Fibroblast of skin of left biceps (primary cell): ENCODE data around the gene HOXA5.

ENCODE experiments used
- DNase-seq, 2 experiments: peaks; one replicate each; pipeline ENCODE4 v3.0.0-alpha.2; 2013; ENCODE audit warnings: low read depth in 2 of 2

The HOXA5 gene

GRCh38 chr7:27160145-27160545 lies 16.7 kb upstream of the HOXA5 start:
- no peak for DNase-seq

- no peak for DNase-seq
These were observed 16.0 kb upstream of the HOXA5 start for GRCh38 chr7:27159266-27160144.

DNA sequence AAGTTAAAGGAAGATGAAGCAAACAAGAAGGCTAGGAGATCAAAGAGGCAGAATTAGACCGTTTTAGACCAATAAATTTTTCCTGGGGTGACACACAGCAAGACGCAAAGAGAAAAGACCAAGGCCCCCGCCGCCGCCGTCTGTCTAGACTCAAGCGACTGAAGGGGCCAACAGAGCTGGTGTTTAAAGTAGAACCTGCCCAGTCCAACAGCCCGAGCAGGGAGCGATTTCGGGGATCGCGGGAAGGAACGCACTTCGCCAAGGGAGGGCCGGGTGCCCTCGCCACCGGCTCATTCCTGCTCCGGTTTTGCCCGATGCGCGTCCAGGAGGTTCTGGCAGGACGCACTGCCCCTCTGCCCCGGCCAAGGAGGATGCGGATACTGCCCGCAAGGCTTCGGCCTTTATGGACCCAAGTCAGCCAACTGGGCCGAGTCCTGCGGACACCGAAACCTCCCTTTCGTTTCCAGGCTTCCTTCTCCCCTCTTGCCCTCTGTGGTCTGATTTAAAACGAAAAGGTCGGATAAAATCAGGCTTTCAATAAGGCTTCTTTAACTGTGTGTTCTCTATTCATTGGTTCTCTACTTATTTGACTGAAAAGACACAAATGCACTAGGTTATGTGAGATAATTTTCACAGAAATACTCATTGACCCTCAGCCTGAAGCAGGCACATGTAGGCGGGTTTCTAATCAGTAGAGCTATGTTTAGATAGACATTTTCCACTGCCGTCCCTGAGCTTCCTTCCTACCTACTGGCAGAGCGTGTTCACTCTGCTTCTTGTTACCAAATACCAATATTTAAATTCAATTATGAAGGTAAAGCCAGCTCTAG lies 15.2 kb upstream of the HOXA5 start:
- no peak for DNase-seq

DNA sequence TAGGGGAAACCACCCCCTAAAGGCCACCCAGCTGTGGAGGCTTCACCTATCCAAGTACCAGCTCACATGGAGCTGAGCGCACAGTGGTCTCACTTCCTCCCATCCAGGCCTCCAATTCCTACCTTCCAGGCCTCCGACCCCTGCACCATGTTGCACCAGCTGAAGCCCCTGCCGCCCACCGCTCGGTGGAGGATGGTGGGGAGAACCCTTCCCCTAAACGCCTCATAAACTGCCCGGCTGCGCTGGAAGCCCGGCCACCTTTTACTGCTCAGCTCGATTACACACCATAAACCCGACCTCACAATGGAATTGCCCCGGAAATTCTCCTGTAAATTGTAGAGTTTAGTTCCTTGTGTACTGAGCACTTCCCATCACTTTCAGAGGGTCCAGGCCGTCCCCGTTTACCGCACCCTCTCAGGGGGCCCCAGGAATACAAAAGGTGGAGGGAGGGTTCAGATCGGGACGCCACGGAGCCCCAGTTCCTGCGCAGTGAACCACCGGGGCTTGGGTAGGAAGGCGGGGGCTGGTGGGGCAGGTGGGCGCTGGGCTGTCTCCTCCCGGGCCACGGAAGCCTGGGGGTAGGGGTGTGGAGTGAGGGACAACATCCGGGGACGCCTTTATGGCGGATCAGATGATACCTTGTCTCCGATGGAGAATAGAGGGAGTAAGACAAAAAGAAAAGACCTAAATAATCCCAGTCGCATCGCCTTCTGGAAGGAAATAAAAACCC lies 14.4 kb upstream of the HOXA5 start:
- DNase-seq: no peak

DNA sequence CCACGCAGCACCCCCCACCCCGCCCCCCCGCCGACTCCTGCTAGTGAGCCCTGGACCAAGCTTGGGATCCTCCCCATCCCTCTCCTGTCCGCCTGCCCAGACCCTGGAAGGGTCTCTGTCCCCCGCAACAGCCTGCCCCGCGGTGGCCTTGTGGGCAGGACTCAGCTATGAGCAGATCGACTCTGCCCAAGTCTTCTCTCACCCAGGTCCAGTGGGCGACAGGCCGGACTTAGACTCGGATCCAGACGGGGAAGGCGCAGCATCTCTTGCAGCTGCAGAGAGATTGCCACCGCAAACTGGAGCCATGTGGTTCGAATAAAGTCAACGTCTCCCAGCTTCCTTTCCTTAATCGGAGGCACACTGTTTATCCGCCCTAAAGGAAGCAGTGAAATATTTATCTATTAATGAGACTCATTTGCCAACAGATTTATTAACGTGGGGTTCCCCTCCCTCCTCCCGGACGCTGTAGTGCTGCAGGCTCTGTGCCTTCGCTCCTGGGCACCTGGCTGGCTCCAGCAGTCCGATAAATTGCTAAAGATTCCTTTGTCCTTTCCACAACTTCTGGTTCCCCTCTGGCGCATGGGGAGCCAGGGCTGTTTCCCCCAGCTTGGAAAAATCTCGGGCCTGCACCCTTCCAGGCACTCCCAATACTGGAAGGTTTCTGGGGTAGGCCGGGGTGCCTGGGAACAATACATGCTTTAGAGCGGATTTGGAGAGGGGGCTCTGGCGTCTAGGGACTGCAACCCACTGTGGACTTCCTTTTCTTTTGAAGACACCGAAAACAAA lies 13.6 kb upstream of the HOXA5 start:
- DNase-seq: no peak

GRCh38 chr7:27156508-27156898 lies 13.0 kb upstream of the HOXA5 start, which contains the start of gene HOXA7:
HOXA7 (minus strand) TSS chr7:27156675; CDS start chr7:27156545, 130 bp downstream.
- no peak for DNase-seq

DNA sequence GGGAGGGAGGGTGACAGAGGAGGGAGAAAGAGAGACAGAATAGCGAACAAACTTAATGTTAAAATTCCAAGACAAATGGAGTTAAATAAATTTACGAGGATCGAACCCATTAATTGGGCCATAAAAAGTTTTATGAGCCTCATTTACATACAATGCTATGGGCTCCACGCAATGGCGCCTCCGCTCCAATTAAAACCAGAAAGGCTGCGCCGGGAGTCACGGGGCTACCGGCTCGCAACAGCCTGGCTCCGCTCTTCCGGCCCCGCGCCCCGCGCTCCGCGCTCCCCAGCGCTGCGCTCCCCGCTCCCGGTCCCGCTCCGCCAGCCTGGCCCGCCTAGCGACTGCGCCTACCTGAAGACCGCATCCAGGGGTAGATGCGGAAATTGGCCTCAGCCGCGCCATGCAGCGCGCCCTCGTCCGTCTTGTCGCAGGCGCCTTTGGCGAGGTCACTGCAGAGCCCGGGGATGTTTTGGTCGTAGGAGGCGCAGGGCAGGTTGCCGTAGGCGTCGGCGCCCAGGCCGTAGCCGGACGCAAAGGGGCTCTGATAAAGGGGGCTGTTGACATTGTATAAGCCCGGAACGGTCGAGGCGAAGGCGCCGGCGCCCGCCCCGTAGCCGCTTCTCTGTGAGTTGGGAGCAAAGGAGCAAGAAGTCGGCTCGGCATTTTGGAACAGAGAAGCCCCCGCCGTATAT lies 12.5 kb upstream of the HOXA5 start:
- DNase-seq: no peak

DNA sequence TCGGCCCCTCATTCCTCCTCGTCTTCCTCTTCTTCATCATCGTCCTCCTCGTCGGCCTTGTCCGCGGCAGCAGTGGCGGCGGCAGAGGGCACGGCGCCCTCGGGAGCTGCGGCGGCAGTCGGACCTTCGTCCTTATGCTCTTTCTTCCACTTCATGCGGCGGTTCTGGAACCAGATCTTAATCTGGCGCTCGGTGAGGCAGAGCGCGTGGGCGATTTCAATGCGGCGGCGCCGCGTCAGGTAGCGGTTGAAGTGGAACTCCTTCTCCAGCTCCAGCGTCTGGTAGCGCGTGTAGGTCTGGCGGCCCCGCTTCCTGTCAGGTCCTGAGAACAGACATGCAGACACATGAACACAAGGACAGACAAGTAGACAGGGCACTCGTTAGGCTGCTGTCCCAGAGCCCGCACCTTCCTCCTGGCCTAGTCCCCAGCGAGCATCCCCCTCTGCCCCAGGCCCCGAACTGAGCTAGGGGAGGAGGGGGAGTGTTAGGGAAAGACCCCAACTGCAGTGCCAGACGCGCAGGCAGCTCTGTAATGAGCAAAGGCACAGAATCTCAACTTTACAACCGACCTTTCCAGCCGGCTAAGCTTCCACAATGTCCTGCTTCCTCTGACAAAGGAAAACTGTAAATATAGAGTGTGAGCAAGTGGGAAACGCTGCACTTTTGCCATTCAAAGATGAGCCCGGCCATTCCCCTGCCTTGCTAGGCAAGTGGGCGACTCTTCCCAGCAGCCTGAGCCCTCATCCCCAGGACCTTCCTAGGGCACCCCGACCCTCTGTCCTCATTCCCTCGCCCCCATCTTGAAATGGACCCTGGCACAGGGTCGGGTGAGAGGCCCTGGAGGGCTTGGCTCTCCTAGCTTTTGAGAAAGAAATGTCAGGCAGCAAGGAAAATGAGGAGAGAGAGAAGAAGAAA lies 11.7 kb upstream of the HOXA5 start:
- no peak for DNase-seq

DNA sequence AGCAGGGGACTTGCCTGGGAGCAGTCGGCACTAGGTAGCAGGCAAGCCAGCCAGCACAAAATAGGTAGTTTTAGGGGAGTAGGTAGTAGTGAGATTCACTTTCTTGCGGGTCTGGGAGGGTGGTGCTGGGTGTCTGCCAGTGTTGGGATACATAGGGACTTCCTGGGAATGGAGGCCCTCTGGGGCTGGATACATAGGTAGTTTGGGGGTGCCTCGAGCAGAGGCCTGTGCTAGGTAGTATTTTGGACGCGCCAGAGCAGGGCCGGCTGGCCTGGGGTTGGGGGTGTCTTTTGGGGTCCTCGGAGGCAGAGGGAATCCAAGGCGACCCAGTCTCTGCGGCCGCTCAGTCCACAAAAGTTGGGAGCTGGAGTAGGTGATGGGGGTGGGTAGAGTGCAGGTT lies 10.9 kb upstream of the HOXA5 start:
- no peak for DNase-seq

GRCh38 chr7:27153526-27153925 lies 10.0 kb upstream of the HOXA5 start:
- no peak for DNase-seq

- DNase-seq: no peak
These were observed 9.4 kb upstream of the HOXA5 start for GRCh38 chr7:27152816-27153442.

- peak in 1 of 2 experiments; percentile 42 for DNase-seq
These were observed 8.7 kb upstream of the HOXA5 start, which contains the start of gene HOXA3 for GRCh38 chr7:27151931-27152815. HOXA3 (minus strand) TSS chr7:27152583; CDS start chr7:27110640, 41,943 bp downstream.

- no peak for DNase-seq
These were observed 8.0 kb upstream of the HOXA5 start for GRCh38 chr7:27151341-27151930.

GRCh38 chr7:27150568-27151340 lies 7.3 kb upstream of the HOXA5 start:
- peak in 1 of 2 experiments; percentile 53 for DNase-seq

DNA sequence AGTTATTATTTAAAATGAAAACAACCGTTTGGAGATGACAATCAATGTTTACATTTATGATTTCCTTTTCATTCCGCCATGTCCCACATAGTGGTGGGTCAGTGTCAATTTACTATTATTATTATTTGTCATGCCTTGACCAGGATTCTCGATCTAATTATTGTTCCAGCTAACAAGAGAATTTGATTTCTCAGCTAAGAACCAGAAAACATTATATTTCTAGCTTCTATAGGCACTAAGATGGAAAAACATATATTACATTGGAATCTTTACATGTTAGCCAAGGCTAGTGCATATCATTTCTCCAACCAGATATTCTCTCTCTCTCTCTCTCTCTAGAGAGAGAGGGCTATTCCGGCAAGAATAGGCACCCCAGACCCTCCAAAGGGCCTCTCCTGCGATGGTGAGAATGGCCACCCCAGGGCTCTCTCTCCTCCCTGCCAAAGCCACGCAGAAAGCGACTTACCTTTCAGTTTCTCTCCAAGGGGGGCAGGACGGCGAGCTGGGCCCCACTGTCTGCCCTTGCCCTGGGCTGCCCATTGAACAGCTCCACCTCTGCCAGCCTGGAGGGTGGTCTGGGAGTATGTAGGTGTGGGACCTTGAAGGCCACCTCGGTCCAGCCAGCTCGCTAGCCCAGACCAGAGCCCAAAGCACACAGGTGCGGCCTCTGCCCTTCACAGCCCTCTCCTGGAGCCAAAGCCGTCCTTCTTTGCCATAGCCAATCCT lies 6.5 kb upstream of the HOXA5 start:
- no peak for DNase-seq
